Measurements from ENCODE around the gene DOCK2. TPM values are rescaled to one million over a fixed set of nuclear protein-coding genes. Genes with fewer than 3 reads are reported as not detected.
A peak's percentile ranks its signal among the peaks of the same experiment; 100 is the strongest.

The DOCK2 gene
- total RNA-seq, 1 experiment from 2014 or later = 0.42 TPM

DNA sequence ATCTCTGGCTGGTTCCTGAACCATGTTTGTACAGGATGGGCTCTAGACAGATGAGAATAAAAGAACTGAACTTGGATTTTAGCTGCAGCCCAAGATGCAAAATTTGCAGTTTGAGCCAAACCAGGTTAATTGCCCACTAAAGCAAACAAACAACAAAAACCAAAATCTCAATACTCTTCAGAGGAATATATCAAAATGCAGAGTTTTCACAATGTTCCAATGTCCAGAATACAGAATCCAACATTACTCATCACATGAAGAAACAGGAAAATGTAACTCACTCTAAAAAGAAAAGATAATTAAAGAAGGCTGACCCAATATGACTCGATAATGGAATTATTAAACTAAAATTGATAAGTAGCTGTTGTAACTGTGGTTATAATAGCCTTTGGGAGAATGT lies 489.0 kb downstream of the DOCK2 start:
- intact Hi-C loops (cut with micrococcal nuclease) = no loop called here
- CTCF ChIA-PET = interaction anchor here (1.3 kb wide), 1 partner anchor 58 kb away, joined by 3 read pairs; no protein-coding TSS in a partner anchor
- no peaks in the 10 kb centered on the region for H3K27me3 Mint-ChIP-seq (ENCODE audit: insufficient read depth, unreplicated experiment)
- TF ChIP-seq, protein P1, sequence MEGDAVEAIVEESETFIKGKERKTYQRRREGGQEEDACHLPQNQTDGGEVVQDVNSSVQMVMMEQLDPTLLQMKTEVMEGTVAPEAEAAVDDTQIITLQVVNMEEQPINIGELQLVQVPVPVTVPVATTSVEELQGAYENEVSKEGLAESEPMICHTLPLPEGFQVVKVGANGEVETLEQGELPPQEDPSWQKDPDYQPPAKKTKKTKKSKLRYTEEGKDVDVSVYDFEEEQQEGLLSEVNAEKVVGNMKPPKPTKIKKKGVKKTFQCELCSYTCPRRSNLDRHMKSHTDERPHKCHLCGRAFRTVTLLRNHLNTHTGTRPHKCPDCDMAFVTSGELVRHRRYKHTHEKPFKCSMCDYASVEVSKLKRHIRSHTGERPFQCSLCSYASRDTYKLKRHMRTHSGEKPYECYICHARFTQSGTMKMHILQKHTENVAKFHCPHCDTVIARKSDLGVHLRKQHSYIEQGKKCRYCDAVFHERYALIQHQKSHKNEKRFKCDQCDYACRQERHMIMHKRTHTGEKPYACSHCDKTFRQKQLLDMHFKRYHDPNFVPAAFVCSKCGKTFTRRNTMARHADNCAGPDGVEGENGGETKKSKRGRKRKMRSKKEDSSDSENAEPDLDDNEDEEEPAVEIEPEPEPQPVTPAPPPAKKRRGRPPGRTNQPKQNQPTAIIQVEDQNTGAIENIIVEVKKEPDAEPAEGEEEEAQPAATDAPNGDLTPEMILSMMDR (IDR thresholded peaks at IDR 0.05; ENCODE audit: unreplicated experiment) = no peak
- no peak for DNase-seq (ENCODE audit: unreplicated experiment)
- H3K4me3 Mint-ChIP-seq (ENCODE audit: unreplicated experiment) = no peak overlapping the region
- BruUV-seq (replicated peaks) = no TSS peak
- H3K4me1 Mint-ChIP-seq (ENCODE audit: insufficient read depth, unreplicated experiment) = no peaks in the 10 kb centered on the region
- peaks cover 15% of the 10 kb centered on the region for H3K9me3 Mint-ChIP-seq (ENCODE audit: unreplicated experiment)
- no peaks in the 10 kb centered on the region for H3K36me3 Mint-ChIP-seq (ENCODE audit: insufficient read depth, unreplicated experiment)
- no peak overlapping the region for H3K27ac Mint-ChIP-seq (ENCODE audit: low read depth, unreplicated experiment)
- POLR2A ChIA-PET = no interaction called here

DNA sequence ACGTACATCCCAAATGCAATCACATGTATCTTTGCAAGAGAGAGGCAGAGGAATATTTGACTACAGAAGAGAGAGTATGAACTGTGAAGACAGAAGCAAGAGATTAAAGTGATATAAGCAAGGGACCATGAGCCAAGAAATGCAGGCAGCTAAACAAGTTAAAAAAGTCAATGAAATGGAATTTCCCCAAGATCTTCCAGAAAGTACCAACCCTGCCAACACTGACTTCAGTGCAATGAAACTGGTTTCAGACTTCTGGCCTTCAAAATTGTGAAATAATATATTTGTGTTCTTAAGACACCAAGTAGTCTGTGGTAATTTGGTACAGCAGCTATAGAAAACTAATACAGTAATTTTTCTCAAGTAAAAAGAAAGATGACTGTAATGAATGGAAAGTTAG lies 489.6 kb downstream of the DOCK2 start:
- TF ChIP-seq, protein P1 (IDR thresholded peaks at IDR 0.05; ENCODE audit: unreplicated experiment) = no peak
- H3K27ac Mint-ChIP-seq (ENCODE audit: low read depth, unreplicated experiment) = no peak overlapping the region
- intact Hi-C loops (cut with micrococcal nuclease) = no loop called here
- H3K4me1 Mint-ChIP-seq (ENCODE audit: insufficient read depth, unreplicated experiment) = no peaks in the 10 kb centered on the region
- peaks cover 15% of the 10 kb centered on the region for H3K9me3 Mint-ChIP-seq (ENCODE audit: unreplicated experiment)
- no peak overlapping the region for H3K4me3 Mint-ChIP-seq (ENCODE audit: unreplicated experiment)
- no TSS peak for BruUV-seq (replicated peaks)
- ChIA-PET POLR2A (no interaction called here), CTCF (interaction anchor here (0.7 to 1.3 kb wide), 2 partner anchors 57 to 59 kb away, joined by 3 read pairs; no protein-coding TSS in a partner anchor)
- DNase-seq (ENCODE audit: unreplicated experiment) = no peak
- no peaks in the 10 kb centered on the region for H3K27me3 Mint-ChIP-seq (ENCODE audit: insufficient read depth, unreplicated experiment)
- H3K36me3 Mint-ChIP-seq (ENCODE audit: insufficient read depth, unreplicated experiment) = no peaks in the 10 kb centered on the region

DNA sequence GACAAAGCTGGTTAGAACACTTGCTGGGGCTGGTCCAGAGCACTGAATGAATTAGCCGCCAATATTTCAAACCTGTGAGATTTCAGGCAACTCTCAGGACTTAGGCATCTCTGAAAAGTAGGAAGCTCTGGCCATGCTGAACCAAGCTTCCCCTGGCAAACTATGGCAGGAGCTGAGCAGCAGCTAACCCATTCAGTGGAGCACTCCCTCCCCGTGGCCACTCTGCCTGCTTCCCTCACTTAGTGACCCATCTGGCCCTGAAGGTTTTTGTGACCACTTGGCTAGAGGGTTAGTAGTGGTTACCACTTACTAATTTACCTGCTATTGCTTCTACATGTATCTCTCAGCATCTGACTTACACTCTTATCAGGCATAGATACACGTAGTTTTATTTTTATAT lies 494.2 kb downstream of the DOCK2 start:
- no peaks in the 10 kb centered on the region for H3K27me3 Mint-ChIP-seq (ENCODE audit: insufficient read depth, unreplicated experiment)
- peaks cover 6% of the 10 kb centered on the region for H3K9me3 Mint-ChIP-seq (ENCODE audit: unreplicated experiment)
- intact Hi-C loops (cut with micrococcal nuclease) = no loop called here
- ChIA-PET POLR2A (no interaction called here), CTCF (interaction anchor here (1.0 to 2.0 kb wide), 6 partner anchors 15 to 53 kb away, joined by 3 to 9 read pairs (median 5); no protein-coding TSS in a partner anchor)
- BruUV-seq (replicated peaks) = no TSS peak
- no peak overlapping the region for H3K27ac Mint-ChIP-seq (ENCODE audit: low read depth, unreplicated experiment)
- H3K4me3 Mint-ChIP-seq (ENCODE audit: unreplicated experiment) = no peak overlapping the region
- TF ChIP-seq, protein P1 (IDR thresholded peaks at IDR 0.05; ENCODE audit: unreplicated experiment) = no peak
- peaks cover 32% of the 10 kb centered on the region for H3K4me1 Mint-ChIP-seq (ENCODE audit: insufficient read depth, unreplicated experiment)
- DNase-seq (ENCODE audit: unreplicated experiment) = no peak
- no peaks in the 10 kb centered on the region for H3K36me3 Mint-ChIP-seq (ENCODE audit: insufficient read depth, unreplicated experiment)

DNA sequence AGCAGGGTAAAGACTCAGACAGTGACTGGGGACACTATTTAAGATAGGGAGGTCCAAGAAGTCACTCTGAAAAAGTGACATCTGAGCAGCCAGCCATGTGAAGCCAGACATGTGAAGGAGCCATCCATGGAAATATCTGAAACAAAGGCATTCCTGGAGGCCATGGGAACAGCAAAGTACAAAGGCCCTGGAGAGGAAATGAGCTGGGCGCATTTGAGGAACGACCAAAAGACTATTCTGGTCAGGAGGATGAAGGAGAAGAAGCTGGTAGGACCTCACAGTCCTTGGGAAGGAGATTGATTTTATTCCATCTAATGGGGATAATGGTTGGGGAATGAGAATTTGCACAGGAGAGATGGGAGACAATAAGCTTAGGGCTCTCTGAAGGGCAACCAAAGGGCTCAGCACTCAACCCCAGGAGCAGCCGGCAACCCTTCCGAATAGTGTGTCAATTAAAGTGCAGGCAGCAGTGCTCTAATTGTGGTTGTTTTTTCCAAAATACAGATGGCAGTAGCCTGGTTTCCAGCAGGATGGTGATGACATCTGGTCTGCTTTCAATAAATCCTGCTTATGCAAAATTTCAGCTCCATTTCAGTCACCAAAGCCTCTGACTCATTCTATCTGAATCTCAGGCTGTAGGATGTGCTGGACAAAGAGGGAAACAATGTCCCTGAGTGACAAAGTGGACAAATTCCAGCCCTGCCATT lies 495.3 kb downstream of the DOCK2 start:
- no peaks in the 10 kb centered on the region for H3K27me3 Mint-ChIP-seq (ENCODE audit: insufficient read depth, unreplicated experiment)
- peaks cover 36% of the 10 kb centered on the region for H3K4me1 Mint-ChIP-seq (ENCODE audit: insufficient read depth, unreplicated experiment)
- DNase-seq (ENCODE audit: unreplicated experiment) = peak; percentile 65
- intact Hi-C loops (cut with micrococcal nuclease) = no loop called here
- TF ChIP-seq, protein P1 (IDR thresholded peaks at IDR 0.05; ENCODE audit: unreplicated experiment) = no peak
- no peak overlapping the region for H3K27ac Mint-ChIP-seq (ENCODE audit: low read depth, unreplicated experiment)
- ChIA-PET POLR2A (interaction anchor here (1.0 kb wide), 1 partner anchor 10 kb away, joined by 3 read pairs; no protein-coding TSS in a partner anchor), CTCF (interaction anchor here (0.7 to 2.0 kb wide), 9 partner anchors 15 to 506 kb away, joined by 3 to 9 read pairs (median 4); no protein-coding TSS in a partner anchor)
- H3K36me3 Mint-ChIP-seq (ENCODE audit: insufficient read depth, unreplicated experiment) = no peaks in the 10 kb centered on the region
- BruUV-seq (replicated peaks) = no TSS peak
- no peaks in the 10 kb centered on the region for H3K9me3 Mint-ChIP-seq (ENCODE audit: unreplicated experiment)
- H3K4me3 Mint-ChIP-seq (ENCODE audit: unreplicated experiment) = no peak overlapping the region

Small RNAs within 50 kb of the gene (microRNA-seq; reads per million reads assigned to microRNA genes)
- gene MIR378E = not detected

Other genes starting within 250 kb of the DOCK2 start
- gene SPDL1, start 53.5 kb upstream of the DOCK2 start, total RNA-seq (2022) = 40.6 and 51.3 TPM in 2 replicates